ENCODE results near the gene NOTCH1. TPM values are rescaled to one million over a fixed set of nuclear protein-coding genes. Genes with fewer than 3 reads are reported as not detected.

The NOTCH1 gene
- total RNA-seq, 3 donors from 2014 or later: 124 to 128 (median 125) TPM

GRCh38 chr9:136529516-136530460 lies 16.1 kb downstream of the NOTCH1 start:
- DNase-seq (no peak), ATAC-seq (no peak)
- no peak overlapping the region for H3K4me3 Mint-ChIP-seq
- H3K4me1 Mint-ChIP-seq (ENCODE audit: low read depth): peaks cover 36% of the 10 kb centered on the region
- H3K9me3 Mint-ChIP-seq: no peaks in the 10 kb centered on the region
- H3K36me3 Mint-ChIP-seq (ENCODE audit: insufficient read depth): peaks cover 2% of the 10 kb centered on the region
- H3K27me3 Mint-ChIP-seq (ENCODE audit: low read depth): no peaks in the 10 kb centered on the region

- peaks cover 29% of the 10 kb centered on the region for H3K4me1 Mint-ChIP-seq (ENCODE audit: low read depth)
- no peak for ATAC-seq
Measured at GRCh38 chr9:136528716-136529341, 17.0 kb downstream of the NOTCH1 start.

DNA sequence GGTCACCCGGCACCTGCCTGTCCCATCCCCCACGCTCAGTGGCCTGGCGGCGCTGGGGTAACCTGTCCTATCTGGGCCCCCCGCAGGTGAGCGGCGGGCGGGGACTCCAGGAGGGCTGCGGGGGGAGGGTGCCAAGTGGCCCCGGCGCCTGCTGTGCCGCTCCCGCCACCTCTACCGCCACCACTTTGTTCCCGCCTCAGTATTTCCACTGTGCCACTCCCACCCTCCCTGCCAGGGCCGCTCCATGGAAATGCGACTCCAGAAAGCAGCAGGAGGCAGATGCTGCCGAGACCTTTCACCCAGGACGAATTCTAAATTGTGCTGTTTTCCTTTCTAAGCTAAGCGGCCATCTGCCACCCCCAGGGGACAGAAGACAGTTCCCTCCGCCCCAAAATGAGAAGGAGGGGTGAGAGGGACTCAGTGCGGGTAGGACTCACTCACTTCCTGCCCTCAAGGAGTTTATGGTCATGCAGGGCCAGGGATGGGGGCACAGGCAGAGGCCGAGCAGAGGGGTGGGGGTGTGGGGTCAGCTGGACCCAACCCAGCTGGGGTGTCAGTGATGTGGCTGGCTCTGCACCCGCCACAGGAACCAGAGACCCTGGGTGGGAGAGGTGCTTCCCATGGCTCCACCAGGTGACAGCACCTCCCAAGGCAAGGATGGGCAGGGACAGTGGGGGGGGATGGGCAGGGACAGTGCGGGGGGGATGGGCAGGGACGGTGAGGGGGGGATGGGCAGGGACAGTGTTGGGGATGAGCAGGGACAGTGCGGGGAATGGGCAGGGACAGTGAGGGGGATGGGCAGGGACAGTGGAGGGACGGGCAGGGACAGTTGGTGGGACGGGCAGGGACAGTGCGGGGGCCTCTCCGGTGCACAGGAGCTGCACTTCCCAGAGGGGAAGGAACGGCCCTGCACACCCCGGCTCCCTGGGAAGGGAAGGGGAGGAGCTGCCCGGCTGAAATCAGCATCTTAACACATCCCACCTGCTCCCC lies 17.8 kb downstream of the NOTCH1 start:
- ATAC-seq (no peak), DNase-seq (no peak)
- Mint-ChIP-seq H3K36me3 (ENCODE audit: insufficient read depth) (no peaks in the 10 kb centered on the region), H3K9me3 (no peaks in the 10 kb centered on the region), H3K4me1 (ENCODE audit: low read depth) (peaks cover 25% of the 10 kb centered on the region), H3K4me3 (no peak overlapping the region), H3K27me3 (ENCODE audit: low read depth) (no peaks in the 10 kb centered on the region)

More at GRCh38 chr9:136528716-136529341, 17.0 kb downstream of the NOTCH1 start:
- Mint-ChIP-seq H3K4me3 (no peak overlapping the region), H3K9me3 (no peaks in the 10 kb centered on the region), H3K27me3 (ENCODE audit: low read depth) (no peaks in the 10 kb centered on the region), H3K36me3 (ENCODE audit: insufficient read depth) (no peaks in the 10 kb centered on the region)
- no peak for DNase-seq

DNA sequence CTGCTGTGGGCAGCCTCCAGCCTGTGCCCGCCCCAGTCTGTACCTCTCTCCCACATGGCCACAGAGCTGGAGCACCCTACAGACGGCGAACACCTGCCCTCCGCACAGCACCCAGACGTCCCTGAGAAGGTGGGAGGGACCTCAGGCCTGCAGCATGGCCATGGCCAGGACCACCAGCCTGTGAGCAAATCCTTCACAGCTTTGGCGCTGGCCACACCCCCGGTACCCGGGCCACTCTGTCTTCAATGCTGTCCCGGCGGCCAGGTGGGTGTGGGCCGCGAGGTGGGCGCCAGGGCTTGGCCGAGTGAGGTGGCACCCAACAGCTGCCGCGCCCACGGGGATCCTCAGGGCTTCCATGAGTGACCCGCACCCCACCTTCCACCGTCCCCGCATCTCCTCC lies 18.7 kb downstream of the NOTCH1 start:
- H3K27me3 Mint-ChIP-seq (ENCODE audit: low read depth): no peaks in the 10 kb centered on the region
- no peak overlapping the region for H3K4me3 Mint-ChIP-seq
- DNase-seq: no peak
- no peak for ATAC-seq
- peaks cover 1% of the 10 kb centered on the region for H3K36me3 Mint-ChIP-seq (ENCODE audit: insufficient read depth)
- H3K9me3 Mint-ChIP-seq: no peaks in the 10 kb centered on the region
- H3K4me1 Mint-ChIP-seq (ENCODE audit: low read depth): peaks cover 19% of the 10 kb centered on the region

GRCh38 chr9:136526625-136527066 lies 19.2 kb downstream of the NOTCH1 start:
- Mint-ChIP-seq H3K36me3 (ENCODE audit: insufficient read depth) (peaks cover 3% of the 10 kb centered on the region), H3K4me3 (no peak overlapping the region), H3K9me3 (no peaks in the 10 kb centered on the region)

GRCh38 chr9:136525841-136526499 lies 19.9 kb downstream of the NOTCH1 start:
- ATAC-seq (no peak), DNase-seq (no peak)
- Mint-ChIP-seq H3K27me3 (ENCODE audit: low read depth) (no peaks in the 10 kb centered on the region), H3K9me3 (no peaks in the 10 kb centered on the region), H3K4me3 (no peak overlapping the region), H3K36me3 (ENCODE audit: insufficient read depth) (peaks cover 3% of the 10 kb centered on the region), H3K4me1 (ENCODE audit: low read depth) (peaks cover 14% of the 10 kb centered on the region)

More at GRCh38 chr9:136526625-136527066, 19.2 kb downstream of the NOTCH1 start:
- no peak for DNase-seq
- no peak for ATAC-seq
- Mint-ChIP-seq H3K27me3 (ENCODE audit: low read depth) (no peaks in the 10 kb centered on the region), H3K4me1 (ENCODE audit: low read depth) (peaks cover 18% of the 10 kb centered on the region)

DNA sequence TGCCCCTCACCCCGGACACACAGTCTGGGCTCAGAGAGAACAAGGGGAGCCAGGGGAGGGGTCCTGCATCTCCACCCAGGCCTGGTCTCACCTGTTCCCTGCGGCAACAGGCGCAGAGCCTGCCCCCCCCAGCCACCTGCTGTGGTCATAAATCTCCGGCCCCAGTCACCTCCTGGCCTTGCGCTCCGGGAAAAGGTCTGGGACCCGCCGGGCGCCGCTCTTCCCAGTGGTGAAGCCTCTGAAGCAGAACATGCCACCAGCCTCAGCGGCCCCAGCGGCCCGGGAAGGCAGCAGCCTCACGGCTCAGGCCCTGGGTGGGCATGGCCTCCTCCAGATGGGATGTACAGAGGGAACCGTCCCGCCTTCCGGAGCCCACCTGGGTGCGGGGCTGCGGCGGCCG lies 20.6 kb downstream of the NOTCH1 start:
- H3K4me3 Mint-ChIP-seq: no peak overlapping the region
- no peaks in the 10 kb centered on the region for H3K27me3 Mint-ChIP-seq (ENCODE audit: low read depth)
- DNase-seq (no peak), ATAC-seq (no peak)
- H3K36me3 Mint-ChIP-seq (ENCODE audit: insufficient read depth): peaks cover 3% of the 10 kb centered on the region
- no peaks in the 10 kb centered on the region for H3K9me3 Mint-ChIP-seq
- peaks cover 9% of the 10 kb centered on the region for H3K4me1 Mint-ChIP-seq (ENCODE audit: low read depth)

GRCh38 chr9:136522314-136523237 lies 23.3 kb downstream of the NOTCH1 start:
- DNase-seq (no peak), ATAC-seq (no peak)
- Mint-ChIP-seq H3K4me1 (ENCODE audit: low read depth) (no peaks in the 10 kb centered on the region), H3K27me3 (ENCODE audit: low read depth) (no peaks in the 10 kb centered on the region), H3K9me3 (no peaks in the 10 kb centered on the region), H3K36me3 (ENCODE audit: insufficient read depth) (peaks cover 3% of the 10 kb centered on the region), H3K4me3 (no peak overlapping the region)

DNA sequence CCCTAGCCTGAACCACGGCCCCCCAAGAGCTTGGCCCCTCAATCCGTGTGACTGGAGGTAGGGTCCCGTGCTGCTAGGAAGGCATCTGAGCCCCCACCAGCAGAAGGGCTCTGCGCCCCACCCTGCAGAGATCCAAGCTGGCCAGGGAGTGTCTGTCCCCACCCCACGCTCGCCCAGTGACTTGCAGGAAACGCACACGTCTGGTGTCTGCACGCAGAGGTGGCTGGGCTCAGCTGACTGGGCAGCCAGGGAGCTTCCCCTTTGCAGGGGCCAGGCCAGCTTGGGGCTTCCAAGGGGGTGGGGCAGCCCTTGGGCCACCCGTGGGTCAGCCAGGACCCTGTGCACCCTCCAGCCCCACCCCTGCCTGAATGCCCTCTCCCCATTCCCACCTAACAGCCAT lies 24.3 kb downstream of the NOTCH1 start:
- Mint-ChIP-seq H3K9me3 (no peaks in the 10 kb centered on the region), H3K36me3 (ENCODE audit: insufficient read depth) (peaks cover 4% of the 10 kb centered on the region), H3K27me3 (ENCODE audit: low read depth) (no peaks in the 10 kb centered on the region), H3K4me3 (no peak overlapping the region), H3K4me1 (ENCODE audit: low read depth) (no peaks in the 10 kb centered on the region)
- no peak for DNase-seq
- ATAC-seq: no peak

DNA sequence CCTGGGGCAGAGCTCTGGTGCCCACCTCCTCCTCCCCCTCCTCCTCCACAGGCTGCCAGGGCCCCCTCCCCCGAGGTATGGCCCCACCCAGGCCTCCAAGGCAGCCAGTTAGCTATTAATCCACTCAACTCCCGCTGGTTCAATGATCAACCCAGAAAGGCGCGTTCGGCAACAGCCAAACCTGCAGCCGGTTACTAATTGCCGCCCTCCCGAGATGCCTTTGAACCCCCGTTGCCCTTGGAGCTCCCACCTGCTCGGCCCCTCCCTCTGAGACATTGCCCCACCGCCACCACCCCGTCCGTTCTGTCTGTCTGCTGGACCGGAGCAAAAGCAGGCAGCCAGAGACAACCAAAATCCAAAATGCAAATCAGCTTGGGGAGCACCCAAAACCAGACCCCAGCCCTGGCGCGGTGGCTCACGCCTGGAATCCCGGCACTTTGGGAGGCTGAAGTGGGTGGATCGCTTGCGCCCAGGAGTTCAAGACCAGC lies 25.8 kb downstream of the NOTCH1 start:
- Mint-ChIP-seq H3K36me3 (ENCODE audit: insufficient read depth) (peaks cover 6% of the 10 kb centered on the region), H3K4me3 (no peak overlapping the region), H3K9me3 (no peaks in the 10 kb centered on the region), H3K27me3 (ENCODE audit: low read depth) (no peaks in the 10 kb centered on the region), H3K4me1 (ENCODE audit: low read depth) (no peaks in the 10 kb centered on the region)
- DNase-seq (no peak), ATAC-seq (no peak)

DNA sequence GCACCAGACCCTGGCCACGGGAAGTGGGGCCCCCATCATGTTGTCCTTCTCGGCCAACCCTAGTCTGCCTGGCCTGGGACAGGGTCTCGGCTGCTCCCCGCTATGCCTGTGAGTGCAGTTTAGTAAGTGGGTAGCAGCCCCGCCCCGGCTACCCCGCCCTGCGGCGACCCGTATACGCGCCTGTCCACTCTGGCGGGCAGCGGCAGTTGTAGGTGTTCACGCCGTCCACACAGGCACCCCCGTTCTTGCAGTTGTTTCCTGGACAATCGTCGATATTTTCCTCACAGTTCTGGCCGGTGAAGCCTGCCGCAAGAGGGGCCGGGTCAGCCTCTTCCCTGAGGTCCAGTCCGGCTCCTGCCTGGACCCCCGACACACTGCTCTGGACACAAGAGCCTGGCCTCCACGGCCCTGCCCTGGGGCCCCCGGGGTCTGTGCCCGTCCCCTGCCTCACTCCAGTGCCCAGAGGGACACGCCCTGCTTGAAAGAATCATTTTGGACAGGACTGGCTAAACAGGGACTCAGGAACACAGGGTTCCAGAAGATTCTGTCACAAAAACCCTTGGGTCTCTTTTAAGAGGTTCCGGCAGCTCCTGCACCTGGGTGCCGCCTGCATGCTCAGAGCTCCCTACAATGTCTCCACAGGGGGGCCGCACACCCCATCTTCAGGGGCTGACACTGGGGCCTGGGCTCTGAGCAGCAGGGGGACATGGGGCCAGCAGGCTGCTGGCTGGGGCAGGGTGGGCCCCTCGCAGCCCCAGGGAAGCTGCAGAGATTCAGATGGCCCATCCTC lies 26.4 kb downstream of the NOTCH1 start:
- H3K36me3 Mint-ChIP-seq (ENCODE audit: insufficient read depth): peaks cover 6% of the 10 kb centered on the region

DNA sequence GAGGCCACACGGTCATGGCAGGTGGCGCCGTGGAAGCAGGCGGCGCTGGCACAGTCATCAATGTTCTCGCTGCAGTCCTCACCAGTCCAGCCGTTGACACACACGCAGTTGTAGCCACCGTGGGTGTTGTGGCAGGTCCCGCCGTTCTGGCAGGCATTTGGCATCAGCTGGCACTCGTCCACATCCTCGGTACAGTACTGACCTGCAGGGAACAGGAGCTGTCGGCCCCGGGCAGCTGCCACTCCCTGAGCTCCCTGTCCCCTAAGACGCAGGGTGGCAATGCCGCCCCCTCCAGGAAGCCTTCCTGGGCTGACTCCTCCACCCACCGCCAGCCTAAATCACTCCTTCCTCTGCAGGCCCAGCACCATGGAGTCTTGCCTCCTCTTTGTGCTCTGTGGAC lies 27.2 kb downstream of the NOTCH1 start:
- no peak overlapping the region for H3K4me3 Mint-ChIP-seq
- ATAC-seq: no peak
- no peaks in the 10 kb centered on the region for H3K27me3 Mint-ChIP-seq (ENCODE audit: low read depth)
- no peak for DNase-seq
- H3K36me3 Mint-ChIP-seq (ENCODE audit: insufficient read depth): peaks cover 6% of the 10 kb centered on the region
- H3K4me1 Mint-ChIP-seq (ENCODE audit: low read depth): no peaks in the 10 kb centered on the region
- no peaks in the 10 kb centered on the region for H3K9me3 Mint-ChIP-seq

More for the DNA sequence above, 26.4 kb downstream of the NOTCH1 start:
- DNase-seq: no peak
- ATAC-seq: no peak
- Mint-ChIP-seq H3K27me3 (ENCODE audit: low read depth) (no peaks in the 10 kb centered on the region), H3K4me1 (ENCODE audit: low read depth) (no peaks in the 10 kb centered on the region), H3K9me3 (no peaks in the 10 kb centered on the region), H3K4me3 (no peak overlapping the region)

All from activated T-cell treated with anti-CD3 and anti-CD28 coated beads, Interleukin-2, amount 50 U/mL, for 4 hours (primary cell).